Subcutaneous abdominal adipose tissue (tissue), 5 donors: Measurements from ENCODE around the gene EGLN1.

Experiments used
- H3K27ac ChIP-seq: one replicate; pipeline ENCODE4 v1.7.0; 2013; ENCODE audit warnings: low read depth, mild to moderate bottlenecking, inconsistent platforms, low read length, moderate library complexity
- H3K27me3 ChIP-seq, 5 donors: one replicate each; pipeline ENCODE4 v1.7.0; 2013; ENCODE audit warnings: low read length in 5 of 5, inconsistent platforms in 1 of 5; ENCODE audit not compliant: control insufficient read depth in 5 of 5, insufficient read depth in 4 of 5
- H3K36me3 ChIP-seq, 5 donors: one replicate each; pipeline ENCODE4 v1.7.0; 2013; ENCODE audit warnings: low read length in 5 of 5; ENCODE audit not compliant: control insufficient read depth in 5 of 5, insufficient read depth in 5 of 5
- H3K4me1 ChIP-seq, 5 donors: one replicate each; pipeline ENCODE4 v1.7.0; 2013; ENCODE audit warnings: low read length in 5 of 5, mild to moderate bottlenecking in 3 of 5, moderate library complexity in 1 of 5; ENCODE audit not compliant: control insufficient read depth in 5 of 5, insufficient read depth in 5 of 5
- H3K4me3 ChIP-seq, 5 donors: one replicate each; pipeline ENCODE4 v1.7.0; 2013; ENCODE audit warnings: low read length in 5 of 5, low read depth in 1 of 5
- H3K9ac ChIP-seq, 5 donors: one replicate each; pipeline ENCODE4 v1.7.0; 2013; ENCODE audit warnings: low read length in 5 of 5, mild to moderate bottlenecking in 4 of 5, moderate library complexity in 3 of 5
- H3K9me3 ChIP-seq, 5 donors: one replicate each; pipeline ENCODE4 v1.7.0; 2013; ENCODE audit warnings: low read length in 5 of 5; ENCODE audit not compliant: control insufficient read depth in 5 of 5
- donor health status: healthy.
- donor health status: healthy.
- donor health status: healthy.
- donor health status: healthy.
- donor health status: healthy.

Gene EGLN1

GRCh38 chr1:231387770-231388669 is 34.1 kb downstream of the EGLN1 start:
- H3K27ac ChIP-seq = no peak overlapping the region
- H3K4me3 ChIP-seq = no peak overlapping the region
- peaks cover 0 to 6% (median 1%) of the 10 kb centered on the region in 5 donors for H3K4me1 ChIP-seq
- H3K27me3 ChIP-seq = no peaks in the 10 kb centered on the region
- H3K36me3 ChIP-seq = no peaks in the 10 kb centered on the region
- H3K9ac ChIP-seq = no peak overlapping the region
- H3K9me3 ChIP-seq = no peaks in the 10 kb centered on the region

- Histone ChIP-seq H3K9me3 (no peaks in the 10 kb centered on the region), H3K27me3 (no peaks in the 10 kb centered on the region), H3K36me3 (peaks cover 0 to 2% (median 0%) of the 10 kb centered on the region in 5 donors), H3K4me1 (peaks cover 0 to 11% (median 3%) of the 10 kb centered on the region in 5 donors), H3K27ac (no peak overlapping the region), H3K4me3 (no peak overlapping the region), H3K9ac (no peak overlapping the region)
Measured at GRCh38 chr1:231386466-231386865, 35.6 kb downstream of the EGLN1 start.

- H3K4me3 ChIP-seq = no peak overlapping the region
- H3K9me3 ChIP-seq = no peaks in the 10 kb centered on the region
- no peaks in the 10 kb centered on the region for H3K27me3 ChIP-seq
- H3K4me1 ChIP-seq = peaks cover 0 to 11% (median 3%) of the 10 kb centered on the region in 5 donors
- no peak overlapping the region for H3K9ac ChIP-seq
- peaks cover 0 to 2% (median 0%) of the 10 kb centered on the region in 5 donors for H3K36me3 ChIP-seq
- no peak overlapping the region for H3K27ac ChIP-seq
Measured at GRCh38 chr1:231385416-231385748, 36.7 kb downstream of the EGLN1 start.

- H3K4me3 ChIP-seq = no peak overlapping the region
- H3K9ac ChIP-seq = no peak overlapping the region
- H3K4me1 ChIP-seq = peaks cover 0 to 11% (median 3%) of the 10 kb centered on the region in 5 donors
- H3K9me3 ChIP-seq = no peaks in the 10 kb centered on the region
- no peaks in the 10 kb centered on the region for H3K27me3 ChIP-seq
- H3K36me3 ChIP-seq = peaks cover 0 to 2% (median 0%) of the 10 kb centered on the region in 5 donors
- H3K27ac ChIP-seq = no peak overlapping the region
Measured at GRCh38 chr1:231384696-231385415, 37.2 kb downstream of the EGLN1 start.

- Histone ChIP-seq H3K36me3 (peaks cover 0 to 2% (median 0%) of the 10 kb centered on the region in 5 donors), H3K27me3 (no peaks in the 10 kb centered on the region), H3K9me3 (no peaks in the 10 kb centered on the region), H3K27ac (no peak overlapping the region), H3K4me3 (no peak overlapping the region), H3K9ac (no peak overlapping the region), H3K4me1 (peaks cover 1 to 21% (median 5%) of the 10 kb centered on the region in 5 donors)
Measured at GRCh38 chr1:231383159-231383860, 38.8 kb downstream of the EGLN1 start.

- Histone ChIP-seq H3K9ac (no peak overlapping the region), H3K9me3 (no peaks in the 10 kb centered on the region), H3K4me3 (no peak overlapping the region), H3K36me3 (peaks cover 0 to 2% (median 0%) of the 10 kb centered on the region in 5 donors), H3K27me3 (no peaks in the 10 kb centered on the region), H3K4me1 (peaks cover 1 to 29% (median 8%) of the 10 kb centered on the region in 5 donors), H3K27ac (no peak overlapping the region)
Measured at GRCh38 chr1:231382426-231382825, 39.7 kb downstream of the EGLN1 start.

GRCh38 chr1:231381729-231382128 is 40.4 kb downstream of the EGLN1 start:
- no peaks in the 10 kb centered on the region for H3K27me3 ChIP-seq
- no peaks in the 10 kb centered on the region for H3K9me3 ChIP-seq
- H3K4me1 ChIP-seq = peaks cover 1 to 36% (median 9%) of the 10 kb centered on the region in 5 donors
- no peak overlapping the region for H3K9ac ChIP-seq
- H3K27ac ChIP-seq = no peak overlapping the region
- H3K36me3 ChIP-seq = peaks cover 0 to 2% (median 0%) of the 10 kb centered on the region in 5 donors
- no peak overlapping the region for H3K4me3 ChIP-seq

GRCh38 chr1:231376875-231377549 is 45.1 kb downstream of the EGLN1 start:
- no peaks in the 10 kb centered on the region for H3K9me3 ChIP-seq
- H3K27me3 ChIP-seq = no peaks in the 10 kb centered on the region
- no peaks in the 10 kb centered on the region for H3K36me3 ChIP-seq
- H3K4me3 ChIP-seq = no peak overlapping the region
- H3K9ac ChIP-seq = no peak overlapping the region
- no peak overlapping the region for H3K27ac ChIP-seq
- H3K4me1 ChIP-seq = peaks cover 0 to 31% (median 7%) of the 10 kb centered on the region in 5 donors

- Histone ChIP-seq H3K4me3 (no peak overlapping the region), H3K27ac (no peak overlapping the region), H3K4me1 (peaks cover 0 to 27% (median 5%) of the 10 kb centered on the region in 5 donors), H3K36me3 (no peaks in the 10 kb centered on the region), H3K27me3 (no peaks in the 10 kb centered on the region), H3K9me3 (no peaks in the 10 kb centered on the region), H3K9ac (no peak overlapping the region)
Measured at GRCh38 chr1:231376101-231376500, 46.0 kb downstream of the EGLN1 start.
